Measurements from ENCODE around the gene PERP. TPM values are rescaled to one million over a fixed set of nuclear protein-coding genes. Genes with fewer than 3 reads are reported as not detected.
A peak's percentile ranks its signal among the peaks of the same experiment; 100 is the strongest.

PERP gene
- total RNA-seq (48.1 TPM), polyA plus RNA-seq (ENCODE audit: insufficient read depth, low read depth, low replicate concordance) (24.8 TPM)
- long read RNA-seq, donor 1, full-length matches to known transcripts: 11 of 11 reads
- long read RNA-seq, donor 1, partial matches to known transcripts: 0 of 11 reads
- long read RNA-seq, donor 1, other reads (novel, unspliced or antisense): 0 of 11 reads
- long read RNA-seq, donor 2, full-length matches to known transcripts: 26 of 26 reads
- long read RNA-seq, donor 2, partial matches to known transcripts: 0 of 26 reads
- long read RNA-seq, donor 2, other reads (novel, unspliced or antisense): 0 of 26 reads
- long read RNA-seq, donor 3, full-length matches to known transcripts: 25 of 25 reads
- long read RNA-seq, donor 3, partial matches to known transcripts: 0 of 25 reads
- long read RNA-seq, donor 3, other reads (novel, unspliced or antisense): 0 of 25 reads
- long read RNA-seq, donor 4, full-length matches to known transcripts: 15 of 15 reads
- long read RNA-seq, donor 4, partial matches to known transcripts: 0 of 15 reads
- long read RNA-seq, donor 4, other reads (novel, unspliced or antisense): 0 of 15 reads
- long read RNA-seq, donor 5, full-length matches to known transcripts: 3 of 3 reads
- long read RNA-seq, donor 5, partial matches to known transcripts: 0 of 3 reads
- long read RNA-seq, donor 5, other reads (novel, unspliced or antisense): 0 of 3 reads
- long read RNA-seq, donor 6, full-length matches to known transcripts: 18 of 18 reads
- long read RNA-seq, donor 6, partial matches to known transcripts: 0 of 18 reads
- long read RNA-seq, donor 6, other reads (novel, unspliced or antisense): 0 of 18 reads
- long read RNA-seq, donor 7, full-length matches to known transcripts: 190 of 219 reads
- long read RNA-seq, donor 7, partial matches to known transcripts: 2 of 219 reads
- long read RNA-seq, donor 7, other reads (novel, unspliced or antisense): 27 of 219 reads
- long read RNA-seq, donor 8, full-length matches to known transcripts: 38 of 43 reads
- long read RNA-seq, donor 8, partial matches to known transcripts: 5 of 43 reads
- long read RNA-seq, donor 8, other reads (novel, unspliced or antisense): 0 of 43 reads
- long read RNA-seq, donor 9, full-length matches to known transcripts: 12 of 12 reads
- long read RNA-seq, donor 9, partial matches to known transcripts: 0 of 12 reads
- long read RNA-seq, donor 9, other reads (novel, unspliced or antisense): 0 of 12 reads
- long read RNA-seq, donor 10, full-length matches to known transcripts: 19 of 19 reads
- long read RNA-seq, donor 10, partial matches to known transcripts: 0 of 19 reads
- long read RNA-seq, donor 10, other reads (novel, unspliced or antisense): 0 of 19 reads

- H3K36me3 ChIP-seq (ENCODE audit: control insufficient read depth in 2 of 3, insufficient read depth in 3 of 3, low read length in 3 of 3): no peaks in the 10 kb centered on the region
- no peak for TF ChIP-seq CTCF (IDR thresholded peaks at IDR 0.05; ENCODE audit: borderline replicate concordance, extremely low read depth, insufficient read depth)
- FAIRE-seq (no peak), DNase-seq (peak; percentile 59 to 90 (median 69))
- H3K27me3 ChIP-seq (ENCODE audit: control insufficient read depth, insufficient read depth, low read length): peaks cover 4% of the 10 kb centered on the region
- H3K9me3 ChIP-seq (ENCODE audit: control insufficient read depth in 2 of 3, insufficient read depth in 1 of 3, low read length in 3 of 3): no peaks in the 10 kb centered on the region
- peak within 1 kb of the TSS; percentile 51 to 77 (median 72) for H3K4me3 ChIP-seq (ENCODE audit: low read length in 3 of 3)
- peak within 1 kb of the TSS; percentile 47 to 54 for H3K27ac ChIP-seq (ENCODE audit: low read depth in 2 of 2, low read length in 2 of 2)
- intact Hi-C loops (cut with DNase I): no loop called here
- H3K9ac ChIP-seq (ENCODE audit: low read length in 3 of 3): peak within 1 kb of the TSS in 1 of 3 donors; percentile 51
- H3K4me1 ChIP-seq (ENCODE audit: control insufficient read depth in 2 of 3, insufficient read depth in 2 of 3, low read depth in 1 of 3, low read length in 3 of 3): peaks cover 0 to 8% (median 0%) of the 10 kb centered on the region in 3 donors
Observed at GRCh38 chr6:138107078-138107751, at the start of gene PERP. Gene PERP (minus strand): TSS chr6:138107419. CDS start chr6:138107340, 79 bp downstream.

GRCh38 chr6:138155443-138155842 lies 48.2 kb upstream of the PERP start:
- no peak for TF ChIP-seq CTCF (IDR thresholded peaks at IDR 0.05; ENCODE audit: borderline replicate concordance, extremely low read depth, insufficient read depth)
- H3K9me3 ChIP-seq (ENCODE audit: control insufficient read depth in 2 of 3, insufficient read depth in 1 of 3, low read length in 3 of 3): peaks cover 0 to 8% (median 5%) of the 10 kb centered on the region in 3 donors
- H3K4me1 ChIP-seq (ENCODE audit: control insufficient read depth in 2 of 3, insufficient read depth in 2 of 3, low read depth in 1 of 3, low read length in 3 of 3): no peaks in the 10 kb centered on the region
- no peak overlapping the region for H3K27ac ChIP-seq (ENCODE audit: low read depth in 2 of 2, low read length in 2 of 2)
- H3K9ac ChIP-seq (ENCODE audit: low read length in 3 of 3): no peak overlapping the region
- H3K36me3 ChIP-seq (ENCODE audit: control insufficient read depth in 2 of 3, insufficient read depth in 3 of 3, low read length in 3 of 3): no peaks in the 10 kb centered on the region
- no peak overlapping the region for H3K4me3 ChIP-seq (ENCODE audit: low read length in 3 of 3)
- FAIRE-seq (no peak), DNase-seq (no peak)
- intact Hi-C loops (cut with DNase I): no loop called here
- H3K27me3 ChIP-seq (ENCODE audit: control insufficient read depth, insufficient read depth, low read length): peaks cover 7% of the 10 kb centered on the region

GRCh38 chr6:138146544-138146943 lies 39.3 kb upstream of the PERP start:
- FAIRE-seq (no peak), DNase-seq (no peak)
- Histone ChIP-seq H3K36me3 (ENCODE audit: control insufficient read depth in 2 of 3, insufficient read depth in 3 of 3, low read length in 3 of 3) (no peaks in the 10 kb centered on the region), H3K4me1 (ENCODE audit: control insufficient read depth in 2 of 3, insufficient read depth in 2 of 3, low read depth in 1 of 3, low read length in 3 of 3) (no peaks in the 10 kb centered on the region), H3K9ac (ENCODE audit: low read length in 3 of 3) (no peak overlapping the region), H3K27me3 (ENCODE audit: control insufficient read depth, insufficient read depth, low read length) (no peaks in the 10 kb centered on the region), H3K27ac (ENCODE audit: low read depth in 2 of 2, low read length in 2 of 2) (no peak overlapping the region), H3K9me3 (ENCODE audit: control insufficient read depth in 2 of 3, insufficient read depth in 1 of 3, low read length in 3 of 3) (no peaks in the 10 kb centered on the region), H3K4me3 (ENCODE audit: low read length in 3 of 3) (no peak overlapping the region)
- no peak for TF ChIP-seq CTCF (IDR thresholded peaks at IDR 0.05; ENCODE audit: borderline replicate concordance, extremely low read depth, insufficient read depth)
- intact Hi-C loops (cut with DNase I): no loop called here
